PFSK-1 (cell line): ENCODE measurements around the gene CCDC50.

Source experiments
- POLR2AphosphoS5 ChIP-seq: IDR thresholded peaks from 2 replicates; pipeline ENCODE4 v1.6.1; 2012; ENCODE audit warnings: low read depth, mild to moderate bottlenecking, control low read depth, low read length, moderate library complexity
- REST ChIP-seq, 2 experiments: IDR thresholded peaks; 2 replicates each; pipeline versions ENCODE4 v1.6.1 to v1.8.0; 2011 to 2012; ENCODE audit warnings: low read depth in 2 of 2, low read length in 2 of 2, control low read depth in 1 of 2, inconsistent platforms in 1 of 2, mild to moderate bottlenecking in 1 of 2, moderate library complexity in 1 of 2; ENCODE audit not compliant: insufficient read depth in 1 of 2
- TAF1 ChIP-seq: IDR thresholded peaks from 2 replicates; pipeline ENCODE4 v1.6.1; 2012; ENCODE audit warnings: low read length, control low read depth, borderline replicate concordance; ENCODE audit not compliant: insufficient read depth

GRCh38 chr3:191420771-191421170 is 91.6 kb downstream of the CCDC50 start:
- TF ChIP-seq POLR2AphosphoS5 (no peak), TAF1 (no peak), REST (IDR thresholded peaks at IDR 0.05; ENCODE audit: insufficient read depth in 1 of 2, low read depth in 2 of 2, low read length in 2 of 2) (no peak)
